ENCODE results near the gene MALAT1. TPM values are rescaled to one million over a fixed set of nuclear protein-coding genes. Genes with fewer than 3 reads are reported as not detected.

Gene MALAT1
- total and polyA plus RNA-seq, 2 of the 13 experiments (the other 11 are each of a cell fraction or from before 2014, with no cell fraction given): 143 to 1,237 TPM

GRCh38 chr11:65489035-65489705 is 9.7 kb upstream of the MALAT1 start (continued):
- peak; percentile 21 for TF ChIP-seq ASH2L (IDR thresholded peaks at IDR 0.05; ENCODE audit: insufficient read length, low read depth, low read length)
- TF ChIP-seq EED (CRISPR knock-in tag; IDR thresholded peaks at IDR 0.05): peak; percentile 52
- TF ChIP-seq YY1 (IDR thresholded peaks at IDR 0.05; ENCODE audit: insufficient read depth, insufficient replicate concordance, low read depth, low read length): peak; percentile 30
- no peak for TF ChIP-seq E2F1 (CRISPR knock-in tag; IDR thresholded peaks at IDR 0.05)
- 0 out of 2 replicates have a peak, but pooled peaks have one; percentile 40 for TF ChIP-seq ZSCAN5A (CRISPR knock-in tag; IDR thresholded peaks at IDR 0.05; ENCODE audit: borderline replicate concordance)
- TF ChIP-seq ZFP1 (CRISPR knock-in tag; IDR thresholded peaks at IDR 0.05): no peak
- peak; percentile 41; the same call in 1 of the 2 replicates for TF ChIP-seq MXD1 (CRISPR knock-in tag; IDR thresholded peaks at IDR 0.05)
- 0 out of 2 replicates have a peak, but pooled peaks have one; percentile 59 for TF ChIP-seq PCBP1 (IDR thresholded peaks at IDR 0.05; ENCODE audit: borderline replicate concordance, low read depth, low read length)
- peak; percentile 94 for TF ChIP-seq PATZ1 (CRISPR knock-in tag; IDR thresholded peaks at IDR 0.05)
- peak; percentile 81; the same call in 1 of the 2 replicates for TF ChIP-seq NR2F6 (IDR thresholded peaks at IDR 0.05)
- TF ChIP-seq NR2F6 (CRISPR knock-in tag; IDR thresholded peaks at IDR 0.05): peak; percentile 91
- TF ChIP-seq CREBL2 (CRISPR knock-in tag; IDR thresholded peaks at IDR 0.05; ENCODE audit: borderline replicate concordance): no peak
- no peak for TF ChIP-seq ZNF703 (CRISPR knock-in tag; IDR thresholded peaks at IDR 0.05; ENCODE audit: borderline replicate concordance)
- peak; percentile 11 to 13; a peak in 2 of 4 replicates for TF ChIP-seq MAFK (conservative IDR thresholded peaks at IDR 0.05 in 1 of 2, IDR thresholded peaks at IDR 0.05 in 1 of 2; ENCODE audit: low read length in 2 of 2)
- no peak for TF ChIP-seq ZNF333 (CRISPR knock-in tag; IDR thresholded peaks at IDR 0.05; ENCODE audit: borderline replicate concordance)
- no peak for TF ChIP-seq NCOR1 (IDR thresholded peaks at IDR 0.05; ENCODE audit: borderline replicate concordance, low read length)
- TF ChIP-seq SRY (CRISPR knock-in tag; IDR thresholded peaks at IDR 0.05): peak; percentile 9; the same call in 1 of the 2 replicates
- TF ChIP-seq ZNF225 (CRISPR knock-in tag; IDR thresholded peaks at IDR 0.05): no peak
- no peak for TF ChIP-seq TP53 (CRISPR knock-in tag; conservative IDR thresholded peaks at IDR 0.05)
- TF ChIP-seq HNRNPL (IDR thresholded peaks at IDR 0.05; ENCODE audit: low read depth, low read length): 0 out of 2 replicates have a peak, but pooled peaks have one; percentile 62
- TF ChIP-seq ZNF329 (CRISPR knock-in tag; IDR thresholded peaks at IDR 0.05; ENCODE audit: low read depth): no peak
- no peak for TF ChIP-seq IKZF4 (CRISPR knock-in tag; IDR thresholded peaks at IDR 0.05; ENCODE audit: borderline replicate concordance, low read depth, not compliant biosample characterization)
- TF ChIP-seq SAP130 (CRISPR knock-in tag; IDR thresholded peaks at IDR 0.05; ENCODE audit: low read depth): peak; percentile 9; the same call in 1 of the 2 replicates
- 0 out of 2 replicates have a peak, but pooled peaks have one; percentile 18 for TF ChIP-seq CHD4 (IDR thresholded peaks at IDR 0.05; ENCODE audit: borderline replicate concordance, low read length)
- TF ChIP-seq SMAD9 (CRISPR knock-in tag; IDR thresholded peaks at IDR 0.05): no peak
- TF ChIP-seq ZFY (CRISPR knock-in tag; IDR thresholded peaks at IDR 0.05): peak; percentile 66

Measured in HepG2 (cell line).